NCI-H1417 treated with DMSO at 0.1 percent for 48 hours (cell line): ENCODE data around the gene OR52L1.
"Not testable (repeated sequence)": the region's sequence is repeated elsewhere in the genome, so short reads cannot be mapped to it uniquely, and the experiment has no call there.

ENCODE experiments used
- DNase-seq: peaks from one replicate; lab custom pipeline; 2025; lab: John Stamatoyannopoulos, UW

Gene OR52L1

GRCh38 chr11:5986885-5987284 lies at the start of gene OR52L1:
OR52L1 (minus strand) TSS chr11:5986985; CDS start chr11:5986930, 55 bp downstream.
- no peak for DNase-seq

GRCh38 chr11:6030708-6031405 lies 44.1 kb upstream of the OR52L1 start, which contains the start of gene OR56A1:
OR56A1 (minus strand) TSS chr11:6030758; CDS start chr11:6027692, 3,066 bp downstream.
- no peak for DNase-seq

- no peak for DNase-seq
Measured at GRCh38 chr11:6027501-6027900, 40.7 kb upstream of the OR52L1 start.

- DNase-seq, result no peak
Measured at GRCh38 chr11:6025056-6025455, 38.3 kb upstream of the OR52L1 start.

- no peak for DNase-seq
Measured at GRCh38 chr11:6022956-6023355, 36.2 kb upstream of the OR52L1 start.

GRCh38 chr11:6013042-6013441 lies 26.3 kb upstream of the OR52L1 start:
- DNase-seq, result no peak

GRCh38 chr11:6012035-6012668 lies 25.4 kb upstream of the OR52L1 start:
- DNase-seq, result no peak

- no peak for DNase-seq
Measured at GRCh38 chr11:6006846-6007245, 20.1 kb upstream of the OR52L1 start, which contains the start of gene OR56A4. OR56A4 (minus strand) TSS chr11:6006946; CDS start chr11:6002992, 3,954 bp downstream.

GRCh38 chr11:6006395-6006794 lies 19.6 kb upstream of the OR52L1 start:
- DNase-seq, result no peak

- DNase-seq, result no peak
Measured at GRCh38 chr11:6002202-6002699, 15.5 kb upstream of the OR52L1 start.

GRCh38 chr11:5994791-5995190 lies 8.0 kb upstream of the OR52L1 start:
- DNase-seq, result no peak

- no peak for DNase-seq
Measured at GRCh38 chr11:5992604-5993251, 5.9 kb upstream of the OR52L1 start.

GRCh38 chr11:5992150-5992549 lies 5.4 kb upstream of the OR52L1 start:
- DNase-seq, result no peak

GRCh38 chr11:5989203-5989602 lies 2.4 kb upstream of the OR52L1 start:
- no peak for DNase-seq

GRCh38 chr11:5983443-5983842 lies 3.3 kb downstream of the OR52L1 start:
- no peak for DNase-seq

GRCh38 chr11:5973530-5973929 lies 13.3 kb downstream of the OR52L1 start:
- DNase-seq, result no peak

GRCh38 chr11:5968394-5968793 lies 18.4 kb downstream of the OR52L1 start, which contains the start of gene OR56A5:
OR56A5 (minus strand) TSS chr11:5968494; CDS start chr11:5968494, 0 bp downstream.
- DNase-seq, result no peak

- DNase-seq, result no peak
Measured at GRCh38 chr11:5967708-5968107, 19.1 kb downstream of the OR52L1 start.

- no peak for DNase-seq
Measured at GRCh38 chr11:5966958-5967357, 19.8 kb downstream of the OR52L1 start.

- DNase-seq, result not testable (repeated sequence)
Measured at GRCh38 chr11:5960704-5961320, 26.0 kb downstream of the OR52L1 start.

- no peak for DNase-seq
Measured at GRCh38 chr11:5955586-5955985, 31.2 kb downstream of the OR52L1 start.

- DNase-seq, result no peak
Measured at GRCh38 chr11:5941951-5942350, 44.8 kb downstream of the OR52L1 start, which contains the start of gene OR56A3. OR56A3 (plus strand) TSS chr11:5942251; CDS start chr11:5947347, 5,096 bp downstream.
